Measurements from ENCODE around the gene CHIC1.
"Not testable (repeated sequence)": the region's sequence is repeated elsewhere in the genome, so short reads cannot be mapped to it uniquely, and the experiment has no call there.

Gene CHIC1

DNA sequence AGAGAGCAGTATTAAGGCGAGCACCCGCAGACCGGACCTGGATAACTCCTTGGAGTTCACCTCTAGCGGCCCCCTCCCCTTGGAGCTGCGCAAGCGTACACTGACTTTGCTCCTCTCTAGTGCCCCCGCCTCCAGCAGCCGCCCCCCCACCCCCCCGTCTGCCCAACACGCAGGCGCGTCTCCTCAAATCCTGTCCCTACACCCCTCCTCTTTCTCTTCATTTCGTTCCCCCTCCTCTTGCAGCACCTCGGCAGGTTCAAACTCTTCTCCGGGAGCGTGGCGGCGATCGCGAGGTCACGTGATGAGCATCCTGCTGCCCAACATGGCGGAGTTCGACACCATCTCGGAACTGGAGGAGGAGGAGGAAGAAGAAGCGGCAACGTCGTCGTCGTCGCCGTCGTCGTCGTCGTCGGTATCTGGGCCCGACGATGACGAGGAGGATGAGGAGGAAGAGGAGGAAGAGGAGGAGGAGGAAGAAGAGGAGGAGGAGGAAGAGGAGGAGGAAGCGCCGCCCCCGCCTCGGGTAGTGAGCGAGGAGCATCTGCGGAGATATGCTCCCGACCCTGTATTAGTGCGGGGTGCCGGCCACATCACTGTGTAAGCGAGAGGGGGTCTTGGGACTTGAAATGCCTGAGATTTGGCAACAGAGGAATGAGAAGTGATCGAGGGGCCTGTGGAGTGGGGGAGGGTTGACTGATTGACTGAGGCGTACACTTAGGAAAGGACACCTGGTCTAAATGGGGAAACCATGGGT lies at the start of gene CHIC1:
TSS of gene CHIC1 (plus strand) at position 214 of the 754 bp plus-strand sequence. CDS start at position 302, 88 bp downstream.
- Mint-ChIP-seq H3K27ac (peak within 1 kb of the TSS; percentile 94), H3K36me3 (peaks cover 13% of the 10 kb centered on the region), H3K9me3 (no peaks in the 10 kb centered on the region), H3K4me3 (peak within 1 kb of the TSS; percentile 83), H3K4me1 (peaks cover 10% of the 10 kb centered on the region)
- ATAC-seq (peak; percentile 77), DNase-seq (ENCODE audit: low spot score in 2 of 2) (peak; percentile 42 to 82)

DNA sequence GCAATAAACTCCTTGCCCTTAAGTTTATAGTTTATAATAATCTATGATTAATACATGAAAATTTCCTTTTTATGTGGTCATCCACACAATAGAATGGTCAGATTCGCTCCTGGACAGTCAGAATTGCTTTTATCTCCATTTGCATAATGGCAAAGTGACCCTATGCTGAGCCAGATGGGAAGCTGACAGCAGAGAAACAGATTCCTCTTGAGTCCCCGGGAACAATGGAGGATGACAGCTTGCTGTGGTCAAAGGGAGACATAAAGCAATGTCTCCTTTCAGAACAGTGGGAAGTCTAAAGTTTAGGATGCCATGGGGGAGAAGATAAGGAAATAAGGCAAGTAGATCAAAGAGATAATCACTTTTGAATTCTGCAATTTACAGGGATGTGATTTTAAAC lies 40.2 kb upstream of the CHIC1 start:
- H3K27ac Mint-ChIP-seq; H3K4me3 Mint-ChIP-seq; H3K4me1 Mint-ChIP-seq; DNase-seq (ENCODE audit: low spot score in 2 of 2); H3K36me3 Mint-ChIP-seq; ATAC-seq; H3K9me3 Mint-ChIP-seq: not testable (repeated sequence)

DNA sequence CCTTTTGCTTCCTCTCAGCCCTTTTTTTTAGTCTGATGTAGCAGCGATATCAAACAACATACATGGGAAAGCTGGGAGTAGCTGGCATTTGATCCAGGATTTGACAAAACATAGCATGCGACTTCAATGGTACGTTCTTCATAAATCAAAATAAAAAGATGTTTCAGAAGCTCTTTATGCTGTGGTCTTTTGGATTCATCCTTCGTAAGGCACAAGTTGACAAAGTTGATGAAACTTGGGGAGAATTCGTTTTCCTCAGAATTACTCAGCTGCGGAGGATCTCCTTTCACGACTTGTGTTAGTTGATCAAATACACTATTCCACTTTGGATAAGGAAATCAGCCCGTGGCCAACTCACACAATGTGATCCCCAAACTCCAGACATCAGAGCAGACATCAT lies 38.1 kb upstream of the CHIC1 start:
- H3K4me1 Mint-ChIP-seq: no peaks in the 10 kb centered on the region
- peaks cover 15% of the 10 kb centered on the region for H3K9me3 Mint-ChIP-seq

DNA sequence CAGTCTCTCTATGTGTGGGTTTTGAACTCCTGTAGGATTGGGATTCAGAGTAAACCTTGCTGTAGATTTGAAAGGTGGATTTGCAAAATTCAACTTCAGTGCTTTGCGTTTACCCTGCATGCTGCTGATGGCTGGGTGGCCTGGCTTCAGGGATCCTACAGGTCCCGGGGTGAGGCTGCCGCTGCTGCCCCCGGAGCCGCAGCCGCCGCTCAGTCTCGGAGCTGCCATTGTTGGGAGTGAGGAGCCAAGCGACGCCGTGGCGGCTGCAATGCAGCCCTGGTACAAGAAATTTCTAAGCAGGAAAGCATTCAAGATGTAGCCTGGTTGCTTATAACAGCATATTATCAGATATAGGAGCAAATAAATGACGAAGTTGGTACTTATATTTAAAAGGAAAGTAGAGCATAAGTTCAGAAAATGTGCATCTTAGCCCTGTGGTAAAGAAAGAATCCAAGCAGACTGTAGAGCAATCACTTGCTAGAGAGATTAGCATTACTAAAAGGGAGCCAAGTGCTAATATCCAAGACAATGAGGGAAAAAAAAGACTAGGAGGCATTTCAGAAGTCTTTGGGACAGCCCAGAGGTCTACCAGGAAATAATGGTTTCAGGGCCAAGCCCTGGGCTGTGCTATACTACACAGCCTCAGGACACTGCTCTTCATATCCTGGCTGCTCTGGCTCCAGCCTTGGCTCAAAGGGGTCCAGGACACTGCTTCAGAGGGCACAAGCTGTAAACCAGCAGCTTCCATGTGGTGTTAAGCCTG lies 36.9 kb upstream of the CHIC1 start:
- Mint-ChIP-seq H3K4me3 (no peak overlapping the region), H3K27ac (no peak overlapping the region), H3K4me1 (no peaks in the 10 kb centered on the region), H3K36me3 (peaks cover 4% of the 10 kb centered on the region), H3K9me3 (peaks cover 24% of the 10 kb centered on the region)
- ATAC-seq (no peak), DNase-seq (ENCODE audit: low spot score in 2 of 2) (no peak)

More for the DNA sequence above, 38.1 kb upstream of the CHIC1 start:
- ATAC-seq (no peak), DNase-seq (ENCODE audit: low spot score in 2 of 2) (no peak)
- H3K27ac Mint-ChIP-seq: no peak overlapping the region
- H3K36me3 Mint-ChIP-seq: peaks cover 4% of the 10 kb centered on the region
- no peak overlapping the region for H3K4me3 Mint-ChIP-seq

DNA sequence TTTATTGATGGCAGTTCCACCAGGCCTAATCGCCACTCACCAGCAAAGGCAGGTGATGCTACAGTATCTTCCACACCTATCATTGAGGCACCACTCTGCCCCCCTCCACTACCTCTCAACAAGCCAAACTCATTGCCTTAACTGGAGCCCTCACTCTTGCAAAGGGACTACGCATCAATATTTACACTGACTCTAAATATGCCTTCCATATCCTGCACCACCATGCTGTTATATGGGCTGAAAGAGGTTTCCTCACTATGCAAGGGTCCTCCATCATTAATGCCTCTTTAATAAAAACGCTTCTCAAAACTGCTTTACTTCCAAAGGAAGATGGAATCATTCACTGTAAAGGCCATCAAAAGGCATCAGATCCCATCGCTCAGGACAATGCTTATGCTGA lies 31.3 kb upstream of the CHIC1 start:
- not testable (repeated sequence) for H3K36me3 Mint-ChIP-seq; ATAC-seq; DNase-seq (ENCODE audit: low spot score in 2 of 2); H3K4me3 Mint-ChIP-seq; H3K4me1 Mint-ChIP-seq; H3K27ac Mint-ChIP-seq
- peaks cover 47% of the 10 kb centered on the region for H3K9me3 Mint-ChIP-seq

DNA sequence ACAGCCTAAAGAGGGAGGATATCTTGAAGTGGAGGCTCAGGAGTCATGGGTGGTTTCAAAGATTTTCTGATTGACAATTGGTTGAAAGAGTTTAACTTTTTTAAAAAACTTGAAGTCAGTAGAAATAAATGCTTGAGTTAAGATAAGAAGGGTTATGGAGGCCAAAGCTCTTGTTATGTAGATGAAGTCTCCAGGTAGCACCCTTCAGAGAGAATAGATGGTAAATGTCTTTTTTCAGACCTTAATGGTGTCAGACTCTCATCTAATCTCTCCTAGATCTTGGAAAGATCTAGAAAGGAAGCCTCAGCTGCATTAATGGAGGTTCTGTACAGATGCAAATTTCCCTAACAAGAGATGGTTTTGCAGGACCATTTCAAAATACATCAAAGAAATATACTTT lies 6.8 kb upstream of the CHIC1 start:
- no peaks in the 10 kb centered on the region for H3K36me3 Mint-ChIP-seq
- no peaks in the 10 kb centered on the region for H3K4me1 Mint-ChIP-seq
- H3K9me3 Mint-ChIP-seq: no peaks in the 10 kb centered on the region
- DNase-seq (ENCODE audit: low spot score in 2 of 2): no peak
- H3K27ac Mint-ChIP-seq: no peak overlapping the region
- ATAC-seq: no peak
- H3K4me3 Mint-ChIP-seq: no peak overlapping the region

DNA sequence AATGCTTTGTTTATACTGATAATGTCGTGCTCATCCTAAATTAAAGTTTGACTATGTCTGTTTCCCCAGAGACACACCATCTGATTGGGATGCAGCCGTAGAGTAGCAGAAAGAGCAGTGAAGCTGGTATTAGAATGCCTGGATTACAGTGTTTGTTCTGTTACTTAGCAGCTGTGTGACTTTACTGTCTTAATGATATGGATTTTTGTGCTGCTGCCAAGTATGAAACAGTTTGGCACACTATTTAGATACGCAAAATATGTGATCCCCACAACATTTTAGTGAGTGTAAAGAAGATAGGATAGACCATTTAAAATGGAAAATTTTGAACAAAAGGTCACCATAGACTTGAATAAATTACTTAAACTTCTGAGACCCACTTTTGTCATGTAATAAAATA lies 1.2 kb upstream of the CHIC1 start:
- no peaks in the 10 kb centered on the region for H3K9me3 Mint-ChIP-seq
- DNase-seq (ENCODE audit: low spot score in 2 of 2) (no peak), ATAC-seq (no peak)
- H3K36me3 Mint-ChIP-seq: peaks cover 13% of the 10 kb centered on the region
- H3K4me1 Mint-ChIP-seq: peaks cover 10% of the 10 kb centered on the region
- H3K27ac Mint-ChIP-seq: no peak overlapping the region
- H3K4me3 Mint-ChIP-seq: peak overlapping the region; percentile 83

DNA sequence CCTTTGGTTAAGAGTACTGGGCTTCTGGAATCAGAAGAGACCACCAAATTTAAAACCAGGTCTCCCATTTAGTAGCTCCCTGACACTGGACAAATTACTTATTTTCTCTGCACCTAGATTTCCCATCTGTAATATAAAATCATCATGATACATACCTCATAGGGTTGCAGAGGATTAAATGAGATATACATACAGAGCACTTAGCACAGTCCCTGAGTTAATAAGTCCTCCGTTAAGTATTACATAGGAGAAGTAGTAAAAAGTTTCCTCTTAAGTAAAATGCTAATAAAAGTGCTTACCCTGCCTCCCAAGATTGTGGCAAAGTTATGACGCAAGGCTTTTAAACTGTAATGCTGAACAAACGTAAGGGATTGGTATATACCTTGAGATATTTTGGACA lies 539 bp upstream of the CHIC1 start:
- H3K9me3 Mint-ChIP-seq: no peaks in the 10 kb centered on the region
- H3K27ac Mint-ChIP-seq: peak overlapping the region; percentile 94
- ATAC-seq (no peak), DNase-seq (ENCODE audit: low spot score in 2 of 2) (no peak)
- peak overlapping the region; percentile 83 for H3K4me3 Mint-ChIP-seq
- peaks cover 13% of the 10 kb centered on the region for H3K36me3 Mint-ChIP-seq
- peaks cover 10% of the 10 kb centered on the region for H3K4me1 Mint-ChIP-seq

DNA sequence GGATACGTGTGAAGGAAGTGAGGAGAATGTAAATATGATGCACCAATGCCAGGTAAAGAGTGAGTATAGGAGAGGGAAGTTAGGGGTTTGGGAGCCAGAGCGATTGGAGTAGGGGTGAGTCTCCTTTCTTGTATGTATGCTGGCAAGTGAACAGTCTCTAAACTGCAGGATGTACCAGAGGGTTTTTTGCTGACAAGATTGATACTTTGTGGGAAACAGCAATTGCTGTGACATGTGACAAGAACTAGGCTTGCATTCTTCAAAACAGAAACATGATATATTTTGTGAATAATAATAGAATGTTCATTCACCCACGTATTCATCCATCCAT lies 706 bp downstream of the CHIC1 start:
- DNase-seq (ENCODE audit: low spot score in 2 of 2): no peak
- Mint-ChIP-seq H3K27ac (peak overlapping the region; percentile 94), H3K4me3 (peak overlapping the region; percentile 83), H3K9me3 (no peaks in the 10 kb centered on the region), H3K36me3 (peaks cover 13% of the 10 kb centered on the region), H3K4me1 (peaks cover 10% of the 10 kb centered on the region)
- peak; percentile 79 for ATAC-seq

DNA sequence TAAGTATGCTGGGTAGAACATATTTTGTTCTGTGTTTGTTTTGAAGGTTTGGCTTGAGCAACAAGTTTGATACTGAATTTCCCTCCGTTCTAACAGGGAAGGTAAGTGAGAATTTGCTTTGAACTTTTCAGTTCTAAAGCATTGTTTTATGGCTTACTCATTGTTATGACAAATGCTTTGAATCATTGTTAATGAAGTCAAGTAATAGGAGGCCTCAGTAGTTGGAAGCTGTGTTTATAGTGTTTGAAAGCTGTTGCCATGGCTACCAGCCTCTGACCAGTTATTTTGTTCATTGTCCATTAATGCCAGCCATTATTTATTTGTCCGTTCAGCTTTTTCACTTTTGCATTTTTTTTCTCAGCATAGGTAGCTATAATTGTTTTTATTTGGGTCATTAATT lies 14.4 kb downstream of the CHIC1 start:
- Mint-ChIP-seq H3K4me3 (no peak overlapping the region), H3K9me3 (no peaks in the 10 kb centered on the region), H3K4me1 (peaks cover 15% of the 10 kb centered on the region), H3K27ac (no peak overlapping the region), H3K36me3 (peaks cover 6% of the 10 kb centered on the region)
- ATAC-seq (no peak), DNase-seq (ENCODE audit: low spot score in 2 of 2) (no peak)

DNA sequence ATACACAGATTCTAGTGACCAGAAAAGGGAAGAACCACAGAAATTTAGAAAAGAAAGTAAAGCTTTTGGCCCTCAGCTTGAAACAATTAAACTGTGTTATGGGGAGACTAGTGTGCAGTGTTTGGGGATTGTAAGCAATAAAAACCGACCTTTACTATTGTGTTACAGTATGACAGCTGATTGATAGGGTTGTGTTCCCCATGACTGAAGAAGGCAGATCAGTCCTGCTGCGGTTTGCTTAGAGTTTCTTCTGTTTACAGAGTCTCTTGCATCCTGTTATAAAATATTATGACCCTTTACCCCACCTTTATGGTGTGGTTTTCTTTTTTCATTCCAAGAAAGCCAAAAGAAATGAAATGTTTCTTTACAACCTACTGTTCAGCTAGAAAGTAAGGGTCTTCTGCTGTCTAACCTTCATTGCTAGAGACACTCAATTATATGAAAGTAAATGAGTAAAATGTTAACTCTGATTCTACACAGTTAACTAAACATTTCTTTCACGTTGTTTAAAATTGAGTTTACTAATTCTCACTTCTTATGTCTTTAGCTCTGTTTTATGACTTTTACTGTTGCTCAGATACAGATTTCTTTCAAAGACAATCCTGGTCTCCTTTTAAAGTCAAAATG lies 18.1 kb downstream of the CHIC1 start:
- Mint-ChIP-seq H3K9me3 (no peaks in the 10 kb centered on the region), H3K36me3 (peaks cover 16% of the 10 kb centered on the region), H3K27ac (no peak overlapping the region), H3K4me1 (no peaks in the 10 kb centered on the region), H3K4me3 (no peak overlapping the region)
- DNase-seq (ENCODE audit: low spot score in 2 of 2): no peak
- no peak for ATAC-seq

DNA sequence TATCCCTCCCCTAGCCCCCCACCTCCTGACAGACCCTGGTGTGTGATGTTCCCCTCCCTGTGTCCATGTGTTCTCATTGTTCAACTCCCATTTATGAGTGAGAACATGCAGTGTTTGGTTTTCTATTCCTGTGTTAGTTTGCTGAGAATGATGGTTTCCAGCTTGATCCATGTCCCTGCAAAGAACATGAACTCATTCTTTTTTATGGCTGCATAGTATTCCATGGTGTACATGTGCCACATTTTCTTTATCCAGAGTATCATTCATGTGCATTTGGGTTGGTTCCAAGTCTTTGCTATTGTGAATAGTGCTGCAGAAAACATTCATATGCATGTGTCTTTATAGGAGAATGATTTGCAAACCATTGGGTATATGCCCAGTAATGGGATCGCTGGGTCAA lies 34.8 kb downstream of the CHIC1 start:
- H3K4me1 Mint-ChIP-seq; DNase-seq (ENCODE audit: low spot score in 2 of 2); H3K4me3 Mint-ChIP-seq; H3K9me3 Mint-ChIP-seq; ATAC-seq; H3K27ac Mint-ChIP-seq: not testable (repeated sequence)
- H3K36me3 Mint-ChIP-seq: peaks cover 20% of the 10 kb centered on the region

DNA sequence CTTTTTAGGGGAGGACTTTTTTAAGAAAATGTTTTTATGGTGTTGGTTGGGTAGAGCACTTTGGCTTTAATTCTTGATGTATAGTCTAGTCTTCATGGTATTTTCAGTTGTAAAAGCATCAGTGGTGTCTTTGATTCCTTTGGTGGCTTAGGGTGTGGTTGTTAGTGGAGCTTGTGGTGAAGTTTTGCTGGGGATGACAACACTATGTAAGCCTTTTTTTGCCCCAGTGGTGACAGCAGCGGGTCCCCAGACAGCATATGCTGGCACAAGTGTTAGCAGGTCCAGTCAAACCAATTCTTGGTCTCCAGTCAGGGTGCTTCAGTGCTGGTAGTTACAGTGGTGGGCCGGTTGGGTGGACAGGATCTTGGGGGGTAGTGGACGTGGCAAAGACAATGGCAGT lies 52.0 kb downstream of the CHIC1 start:
- Mint-ChIP-seq H3K4me3 (no peak overlapping the region), H3K4me1 (peaks cover 40% of the 10 kb centered on the region), H3K27ac (peak overlapping the region; percentile 32), H3K36me3 (no peaks in the 10 kb centered on the region), H3K9me3 (peaks cover 11% of the 10 kb centered on the region)
- no peak for ATAC-seq
- DNase-seq (ENCODE audit: low spot score in 2 of 2): no peak

DNA sequence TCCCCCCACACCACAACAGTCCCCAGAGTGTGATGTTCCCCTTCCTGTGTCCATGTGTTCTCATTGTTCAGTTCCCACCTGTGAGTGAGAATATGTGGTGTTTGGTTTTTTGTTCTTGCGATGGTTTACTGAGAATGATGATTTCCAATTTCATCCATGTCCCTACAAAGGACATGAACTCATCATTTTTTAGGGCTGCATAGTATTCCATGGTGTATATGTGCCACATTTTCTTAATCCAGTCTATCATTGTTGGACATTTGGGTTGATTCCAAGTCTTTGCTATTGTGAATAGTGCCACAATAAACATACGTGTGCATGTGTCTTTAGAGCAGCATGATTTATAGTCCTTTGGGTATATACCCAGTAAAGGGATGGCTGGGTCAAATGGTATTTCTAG lies 78.7 kb downstream of the CHIC1 start:
- not testable (repeated sequence) for DNase-seq (ENCODE audit: low spot score in 2 of 2); H3K36me3 Mint-ChIP-seq; ATAC-seq; H3K27ac Mint-ChIP-seq; H3K9me3 Mint-ChIP-seq; H3K4me3 Mint-ChIP-seq
- peaks cover 12% of the 10 kb centered on the region for H3K4me1 Mint-ChIP-seq

DNA sequence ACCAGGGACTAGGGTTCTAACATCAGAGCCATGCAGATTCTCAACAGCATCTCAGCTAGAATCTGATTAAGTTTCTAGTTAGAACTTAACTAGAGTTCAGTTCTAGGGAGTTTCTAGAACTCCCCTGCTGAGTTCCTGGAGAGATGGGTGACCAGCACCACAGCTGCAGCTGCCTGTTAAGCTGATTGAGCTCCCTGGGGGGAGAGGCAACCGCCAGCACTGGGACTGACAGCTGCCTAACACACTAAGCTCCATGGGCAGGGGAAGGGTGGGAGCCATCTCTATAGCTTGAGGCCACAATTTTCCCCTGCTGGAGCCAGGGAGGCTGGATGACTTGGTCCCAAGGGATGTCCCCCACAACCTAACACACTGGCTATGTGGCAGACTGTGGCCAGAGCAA lies 84.2 kb downstream of the CHIC1 start:
- H3K4me1 Mint-ChIP-seq: no peaks in the 10 kb centered on the region
- no peak overlapping the region for H3K27ac Mint-ChIP-seq
- H3K9me3 Mint-ChIP-seq: no peaks in the 10 kb centered on the region
- DNase-seq (ENCODE audit: low spot score in 2 of 2) (no peak), ATAC-seq (no peak)
- no peak overlapping the region for H3K4me3 Mint-ChIP-seq
- H3K36me3 Mint-ChIP-seq: peaks cover 4% of the 10 kb centered on the region
